Mesendoderm (in vitro differentiated cells): ENCODE data around the gene OAS3. TPM values are rescaled to one million over a fixed set of nuclear protein-coding genes. Genes with fewer than 3 reads are reported as not detected.

Experiments used
- DNase-seq: peaks from one replicate; pipeline ENCODE4 v3.0.0; 2013
- H2AK5ac ChIP-seq: 2 replicates; pipeline ENCODE4 v1.6.1; 2013; ENCODE audit warnings: low read length, inconsistent platforms
- H2BK120ac ChIP-seq: 2 replicates; pipeline ENCODE4 v1.6.1; 2013; ENCODE audit warnings: low read depth, mild to moderate bottlenecking, low read length, moderate library complexity, mixed read lengths
- H2BK15ac ChIP-seq: replicated peaks from 2 replicates; pipeline ENCODE4 v1.6.1; 2013; ENCODE audit warnings: low read depth, mild to moderate bottlenecking, moderate library complexity
- H2BK5ac ChIP-seq: 2 replicates; pipeline ENCODE4 v1.6.1; 2013; ENCODE audit warnings: low read length, inconsistent platforms
- H3K18ac ChIP-seq: 2 replicates; pipeline ENCODE4 v1.6.1; 2013; ENCODE audit warnings: mild to moderate bottlenecking, low read length, mixed read lengths
- H3K23ac ChIP-seq: one replicate; pipeline ENCODE4 v1.6.1; 2013; ENCODE audit warnings: low read length
- H3K27ac ChIP-seq: 2 replicates; pipeline ENCODE4 v1.5.1; 2013; ENCODE audit warnings: low read depth, mild to moderate bottlenecking, inconsistent platforms, low read length, moderate library complexity
- H3K27me3 ChIP-seq: 2 replicates; pipeline ENCODE4 v1.6.1; 2013; ENCODE audit warnings: low read length, control low read depth, mild to moderate bottlenecking, inconsistent platforms; ENCODE audit not compliant: insufficient read depth, poor library complexity
- H3K36me3 ChIP-seq: 2 replicates; pipeline ENCODE4 v1.6.1; 2013; ENCODE audit warnings: low read length, inconsistent platforms; ENCODE audit not compliant: control insufficient read depth, insufficient read depth
- H3K4ac ChIP-seq: one replicate; pipeline ENCODE4 v1.6.1; 2013; ENCODE audit warnings: low read depth, mild to moderate bottlenecking, low read length, moderate library complexity
- H3K4me1 ChIP-seq: 2 replicates; pipeline ENCODE4 v1.6.1; 2013; ENCODE audit warnings: low read depth, low read length, inconsistent platforms; ENCODE audit not compliant: control insufficient read depth
- H3K4me2 ChIP-seq: 2 replicates; pipeline ENCODE4 v1.6.1; 2013; ENCODE audit warnings: low read length
- H3K4me3 ChIP-seq: 2 replicates; pipeline ENCODE4 v1.5.1; 2013; ENCODE audit warnings: mild to moderate bottlenecking, low read length
- H3K56ac ChIP-seq: one replicate; pipeline ENCODE4 v1.6.1; 2013; ENCODE audit warnings: low read length
- H3K79me1 ChIP-seq: 2 replicates; pipeline ENCODE4 v1.6.1; 2013; ENCODE audit warnings: low read length, inconsistent platforms
- H3K79me2 ChIP-seq: 2 replicates; pipeline ENCODE4 v1.6.1; 2013; ENCODE audit warnings: mild to moderate bottlenecking, low read length; ENCODE audit not compliant: control insufficient read depth, insufficient read depth
- H3K9ac ChIP-seq: 2 replicates; pipeline ENCODE4 v1.6.1; 2013; ENCODE audit warnings: low read length, inconsistent platforms
- H4K5ac ChIP-seq: one replicate; pipeline ENCODE4 v1.6.1; 2013; ENCODE audit warnings: low read length
- H4K8ac ChIP-seq: one replicate; pipeline ENCODE4 v1.6.1; 2013; ENCODE audit warnings: low read depth, mild to moderate bottlenecking, control low read depth, low read length, moderate library complexity
- WGBS: extraction: QIAGEN DNeasy Blood & Tissue Kit; methylation state at CpG from one replicate; pipeline ENCODE4 v1.1.7; 2013; ENCODE audit warnings: low lambda C conversion rate, missing lambda C conversion rate; ENCODE audit not compliant: insufficient coverage; ENCODE audit errors: extremely low coverage; 5-methylcytosine and 5-hydroxymethylcytosine counted together
- polyA plus RNA-seq, 2 experiments: library from polyadenylated mRNA; stranded (reverse); fragments of 200-250 nt; gene quantifications; one replicate each; pipeline ENCODE4 v1.2.3, GENCODE V29; 2013

Gene OAS3
- polyA plus RNA-seq (2013, experiment 1 of 2), result 0.39 TPM
- polyA plus RNA-seq (2013, experiment 2 of 2), result 0.46 TPM

GRCh38 chr12:112937741-112938719 lies at the start of gene OAS3:
OAS3 (plus strand) TSS chr12:112938474; CDS start chr12:112938531, 57 bp downstream.
- H3K79me1 ChIP-seq, result no peaks in the 10 kb centered on the region
- 100% methylated on average over 2 of the region's 50 CpGs for WGBS
- H2AK5ac ChIP-seq, result no peak within 1 kb of the TSS
- no peak within 1 kb of the TSS for H3K27ac ChIP-seq
- no peak within 1 kb of the TSS for H2BK5ac ChIP-seq
- no peaks in the 10 kb centered on the region for H3K79me2 ChIP-seq
- no peak within 1 kb of the TSS for H3K23ac ChIP-seq
- H3K36me3 ChIP-seq, result no peaks in the 10 kb centered on the region
- H4K5ac ChIP-seq, result no peak within 1 kb of the TSS
- H3K4ac ChIP-seq, result no peak within 1 kb of the TSS
- no peak within 1 kb of the TSS for H2BK15ac ChIP-seq
- H3K9ac ChIP-seq, result peak within 1 kb of the TSS; percentile 56
- H2BK120ac ChIP-seq, result no peak within 1 kb of the TSS
- H3K27me3 ChIP-seq, result peaks cover 2% of the 10 kb centered on the region
- no peaks in the 10 kb centered on the region for H3K4me1 ChIP-seq
- peak within 1 kb of the TSS; percentile 51 for H3K4me2 ChIP-seq
- H3K18ac ChIP-seq, result no peak within 1 kb of the TSS
- peak; percentile 16 for DNase-seq
- H3K4me3 ChIP-seq, result peak within 1 kb of the TSS; percentile 22
- H3K56ac ChIP-seq, result peak within 1 kb of the TSS; percentile 76
- H4K8ac ChIP-seq, result no peak within 1 kb of the TSS

GRCh38 chr12:112891093-112892024 lies 46.9 kb upstream of the OAS3 start:
- no peak overlapping the region for H2BK15ac ChIP-seq
- no peak overlapping the region for H3K18ac ChIP-seq
- no peak overlapping the region for H4K5ac ChIP-seq
- H3K27me3 ChIP-seq, result no peaks in the 10 kb centered on the region
- H3K27ac ChIP-seq, result no peak overlapping the region
- H3K4me2 ChIP-seq, result no peak overlapping the region
- no peak overlapping the region for H2BK120ac ChIP-seq
- H4K8ac ChIP-seq, result no peak overlapping the region
- no peak overlapping the region for H3K23ac ChIP-seq
- H3K9ac ChIP-seq, result no peak overlapping the region
- no peaks in the 10 kb centered on the region for H3K79me2 ChIP-seq
- H3K4ac ChIP-seq, result no peak overlapping the region
- no peak overlapping the region for H2AK5ac ChIP-seq
- peak; percentile 64 for DNase-seq
- no peaks in the 10 kb centered on the region for H3K4me1 ChIP-seq
- no peak overlapping the region for H3K56ac ChIP-seq
- no CpG with 5 or more reads among the region's 6 CpGs for WGBS
- peak overlapping the region; percentile 23 for H2BK5ac ChIP-seq
- no peaks in the 10 kb centered on the region for H3K36me3 ChIP-seq
- H3K4me3 ChIP-seq, result no peak overlapping the region
- H3K79me1 ChIP-seq, result no peaks in the 10 kb centered on the region

- Histone ChIP-seq H3K4ac (no peak overlapping the region), H4K5ac (no peak overlapping the region), H2BK15ac (no peak overlapping the region), H3K79me1 (no peaks in the 10 kb centered on the region), H3K9ac (no peak overlapping the region), H2BK5ac (no peak overlapping the region), H3K18ac (no peak overlapping the region), H3K27ac (no peak overlapping the region), H3K27me3 (no peaks in the 10 kb centered on the region), H3K36me3 (no peaks in the 10 kb centered on the region), H2AK5ac (no peak overlapping the region), H2BK120ac (no peak overlapping the region), H3K4me3 (no peak overlapping the region), H3K79me2 (no peaks in the 10 kb centered on the region), H3K4me2 (no peak overlapping the region), H3K56ac (no peak overlapping the region), H4K8ac (no peak overlapping the region), H3K23ac (no peak overlapping the region), H3K4me1 (no peaks in the 10 kb centered on the region)
- DNase-seq, result no peak
- no CpG with 5 or more reads among the region's 2 CpGs for WGBS
Measured at GRCh38 chr12:112892856-112893255, 45.4 kb upstream of the OAS3 start.

DNA sequence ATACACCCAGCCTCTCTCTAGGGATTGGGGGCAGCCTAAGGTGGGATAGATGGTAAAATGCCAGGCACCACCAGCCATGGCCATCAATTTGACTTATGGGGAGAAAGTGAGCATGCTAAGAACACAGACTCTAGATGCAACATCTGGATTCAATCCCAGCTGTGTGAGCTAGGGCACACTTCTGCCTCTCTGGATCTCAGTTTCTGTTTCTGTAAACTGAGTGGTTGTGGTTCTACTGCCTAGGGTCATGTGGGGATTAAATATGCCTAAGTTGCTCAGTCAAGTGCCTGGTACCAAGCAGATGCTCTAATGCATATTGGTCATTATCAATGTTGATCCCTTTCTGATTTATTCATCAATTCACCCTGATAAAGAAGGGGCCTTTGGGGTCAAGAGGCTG lies 44.1 kb upstream of the OAS3 start:
- no peak overlapping the region for H2BK5ac ChIP-seq
- no peaks in the 10 kb centered on the region for H3K27me3 ChIP-seq
- H4K5ac ChIP-seq, result no peak overlapping the region
- no peak overlapping the region for H2BK15ac ChIP-seq
- no peaks in the 10 kb centered on the region for H3K4me1 ChIP-seq
- H3K4me2 ChIP-seq, result no peak overlapping the region
- H3K79me1 ChIP-seq, result no peaks in the 10 kb centered on the region
- no peak overlapping the region for H3K18ac ChIP-seq
- H3K27ac ChIP-seq, result no peak overlapping the region
- H2AK5ac ChIP-seq, result no peak overlapping the region
- DNase-seq, result no peak
- no peak overlapping the region for H3K23ac ChIP-seq
- H3K79me2 ChIP-seq, result no peaks in the 10 kb centered on the region
- H2BK120ac ChIP-seq, result no peak overlapping the region
- no peak overlapping the region for H3K4ac ChIP-seq
- H4K8ac ChIP-seq, result no peak overlapping the region
- no peaks in the 10 kb centered on the region for H3K36me3 ChIP-seq
- H3K9ac ChIP-seq, result no peak overlapping the region
- no peak overlapping the region for H3K56ac ChIP-seq
- H3K4me3 ChIP-seq, result no peak overlapping the region

GRCh38 chr12:112898380-112898779 lies 39.9 kb upstream of the OAS3 start:
- H3K36me3 ChIP-seq, result no peaks in the 10 kb centered on the region
- no peak overlapping the region for H3K9ac ChIP-seq
- no peaks in the 10 kb centered on the region for H3K79me1 ChIP-seq
- WGBS, result 100% methylated on average over 1 of the region's 6 CpGs
- H2BK5ac ChIP-seq, result no peak overlapping the region
- no peak overlapping the region for H3K4ac ChIP-seq
- H3K27ac ChIP-seq, result no peak overlapping the region
- H3K4me1 ChIP-seq, result no peaks in the 10 kb centered on the region
- no peak overlapping the region for H2BK15ac ChIP-seq
- no peaks in the 10 kb centered on the region for H3K79me2 ChIP-seq
- no peak overlapping the region for H2BK120ac ChIP-seq
- H2AK5ac ChIP-seq, result no peak overlapping the region
- H3K4me3 ChIP-seq, result no peak overlapping the region
- no peak overlapping the region for H4K8ac ChIP-seq
- H3K4me2 ChIP-seq, result no peak overlapping the region
- H3K18ac ChIP-seq, result no peak overlapping the region
- no peaks in the 10 kb centered on the region for H3K27me3 ChIP-seq
- DNase-seq, result no peak
- no peak overlapping the region for H4K5ac ChIP-seq
- H3K23ac ChIP-seq, result no peak overlapping the region
- no peak overlapping the region for H3K56ac ChIP-seq
